ENCODE measurements around the gene ATP2B1.

ATP2B1 gene

DNA sequence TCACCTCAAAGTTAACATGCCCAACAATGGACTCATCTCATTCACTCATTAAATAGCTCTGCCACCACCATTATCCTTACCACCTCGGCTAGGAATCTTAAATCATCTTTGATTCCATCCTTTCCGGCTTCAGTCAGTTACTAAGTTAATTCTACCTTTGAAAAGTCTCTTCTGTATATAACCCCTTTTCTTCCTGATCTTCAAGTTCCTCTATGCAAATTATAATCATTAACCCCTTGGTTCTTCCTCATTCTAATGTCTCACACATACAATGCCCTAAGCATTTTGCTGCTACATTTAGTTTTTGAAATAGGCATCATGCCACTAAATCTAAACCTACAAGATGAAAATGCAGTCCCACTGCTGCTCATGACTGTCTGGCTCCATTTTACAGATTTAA lies 51.6 kb downstream of the ATP2B1 start:
- no peak overlapping the region for H3K27ac ChIP-seq
- no peak for TF ChIP-seq ZFX (IDR thresholded peaks at IDR 0.05; ENCODE audit: borderline replicate concordance)
- TF ChIP-seq, protein P1, sequence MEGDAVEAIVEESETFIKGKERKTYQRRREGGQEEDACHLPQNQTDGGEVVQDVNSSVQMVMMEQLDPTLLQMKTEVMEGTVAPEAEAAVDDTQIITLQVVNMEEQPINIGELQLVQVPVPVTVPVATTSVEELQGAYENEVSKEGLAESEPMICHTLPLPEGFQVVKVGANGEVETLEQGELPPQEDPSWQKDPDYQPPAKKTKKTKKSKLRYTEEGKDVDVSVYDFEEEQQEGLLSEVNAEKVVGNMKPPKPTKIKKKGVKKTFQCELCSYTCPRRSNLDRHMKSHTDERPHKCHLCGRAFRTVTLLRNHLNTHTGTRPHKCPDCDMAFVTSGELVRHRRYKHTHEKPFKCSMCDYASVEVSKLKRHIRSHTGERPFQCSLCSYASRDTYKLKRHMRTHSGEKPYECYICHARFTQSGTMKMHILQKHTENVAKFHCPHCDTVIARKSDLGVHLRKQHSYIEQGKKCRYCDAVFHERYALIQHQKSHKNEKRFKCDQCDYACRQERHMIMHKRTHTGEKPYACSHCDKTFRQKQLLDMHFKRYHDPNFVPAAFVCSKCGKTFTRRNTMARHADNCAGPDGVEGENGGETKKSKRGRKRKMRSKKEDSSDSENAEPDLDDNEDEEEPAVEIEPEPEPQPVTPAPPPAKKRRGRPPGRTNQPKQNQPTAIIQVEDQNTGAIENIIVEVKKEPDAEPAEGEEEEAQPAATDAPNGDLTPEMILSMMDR (IDR thresholded peaks at IDR 0.05): no peak

DNA sequence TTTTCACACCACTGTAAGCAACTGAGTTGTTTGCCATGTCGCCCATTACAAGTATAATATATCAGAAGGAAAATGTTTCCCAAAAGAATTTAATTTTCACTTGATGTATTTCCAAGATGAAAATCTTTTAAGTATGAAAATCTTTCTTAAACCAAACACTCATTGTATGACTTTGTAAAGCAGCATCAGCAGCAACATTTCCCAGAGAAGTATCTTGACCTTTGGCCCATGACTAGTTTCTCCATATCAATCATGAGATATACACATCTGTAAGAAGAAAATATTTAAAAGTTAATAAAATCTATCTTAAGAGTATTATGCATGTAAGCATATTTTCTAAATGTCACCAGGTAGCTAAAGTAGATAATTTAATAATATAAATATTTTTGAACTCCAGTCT lies 52.8 kb downstream of the ATP2B1 start:
- TF ChIP-seq ZFX (IDR thresholded peaks at IDR 0.05; ENCODE audit: borderline replicate concordance): no peak
- TF ChIP-seq, protein P1 (IDR thresholded peaks at IDR 0.05): no peak

DNA sequence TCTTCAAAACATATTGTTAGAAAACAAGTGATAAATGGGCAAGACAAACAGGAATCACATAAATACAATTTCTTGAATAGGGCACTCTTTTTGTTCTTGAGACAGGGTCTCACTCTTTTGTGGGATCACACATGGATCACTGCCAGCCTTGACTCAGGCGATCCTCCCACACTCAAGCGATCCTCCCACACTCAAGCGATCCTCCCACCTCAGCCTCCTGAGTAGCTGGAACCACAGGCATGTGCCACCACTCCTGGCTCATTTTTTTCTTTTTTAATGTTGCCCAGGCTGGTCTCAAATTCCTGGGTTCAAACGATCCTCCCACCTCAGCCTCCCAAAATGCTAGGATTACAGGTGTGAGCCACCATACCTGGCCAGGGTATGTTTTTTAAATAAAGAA lies 57.4 kb downstream of the ATP2B1 start:
- no peak overlapping the region for H3K27ac ChIP-seq
- TF ChIP-seq, protein P1 (IDR thresholded peaks at IDR 0.05): no peak
- no peak for TF ChIP-seq ZFX (IDR thresholded peaks at IDR 0.05; ENCODE audit: borderline replicate concordance)

More for the DNA sequence above, 52.8 kb downstream of the ATP2B1 start:
- H3K27ac ChIP-seq: no peak overlapping the region

DNA sequence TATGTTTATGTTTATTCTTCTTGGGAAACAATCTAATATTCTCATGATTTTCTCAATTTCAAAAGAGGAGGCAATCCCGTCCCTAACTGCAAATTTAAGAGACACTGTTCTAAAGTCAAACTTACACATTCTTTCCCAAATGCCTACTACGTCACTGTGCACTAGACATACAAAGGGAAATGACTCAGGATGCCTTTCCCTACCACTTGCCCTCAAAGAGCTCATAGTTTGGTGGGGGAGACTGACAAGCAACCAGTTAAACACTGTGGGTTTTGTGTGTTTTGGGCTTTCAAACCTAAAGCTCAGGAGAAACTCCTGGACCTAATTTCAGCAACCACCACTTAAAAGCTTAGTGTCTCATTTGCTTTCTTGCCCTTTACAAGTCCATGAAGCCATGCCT lies 58.4 kb downstream of the ATP2B1 start:
- TF ChIP-seq, protein P1 (IDR thresholded peaks at IDR 0.05): no peak
- TF ChIP-seq ZFX (IDR thresholded peaks at IDR 0.05; ENCODE audit: borderline replicate concordance): no peak
- no peak overlapping the region for H3K27ac ChIP-seq

DNA sequence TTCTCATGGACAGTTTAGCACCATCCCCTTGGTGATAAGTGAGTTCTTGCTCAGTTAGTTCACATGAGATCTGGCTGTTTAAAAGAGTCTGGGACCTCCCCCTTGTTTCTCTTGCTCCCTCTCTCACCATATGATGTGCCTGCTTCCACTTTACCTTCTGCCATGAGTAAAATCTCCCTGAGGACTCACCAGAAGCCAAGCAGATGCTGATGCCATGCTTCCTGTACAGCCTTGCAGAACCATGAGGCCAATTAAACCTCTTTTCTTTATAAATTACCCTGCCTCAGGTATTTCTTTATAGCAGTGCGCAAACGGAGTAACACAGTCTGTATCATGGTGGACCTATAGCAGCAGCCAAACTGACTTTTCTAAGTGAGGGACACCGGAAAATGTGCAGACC lies 58.8 kb downstream of the ATP2B1 start:
- TF ChIP-seq, protein P1 (IDR thresholded peaks at IDR 0.05): no peak
- no peak for TF ChIP-seq ZFX (IDR thresholded peaks at IDR 0.05; ENCODE audit: borderline replicate concordance)
- H3K27ac ChIP-seq: no peak overlapping the region

DNA sequence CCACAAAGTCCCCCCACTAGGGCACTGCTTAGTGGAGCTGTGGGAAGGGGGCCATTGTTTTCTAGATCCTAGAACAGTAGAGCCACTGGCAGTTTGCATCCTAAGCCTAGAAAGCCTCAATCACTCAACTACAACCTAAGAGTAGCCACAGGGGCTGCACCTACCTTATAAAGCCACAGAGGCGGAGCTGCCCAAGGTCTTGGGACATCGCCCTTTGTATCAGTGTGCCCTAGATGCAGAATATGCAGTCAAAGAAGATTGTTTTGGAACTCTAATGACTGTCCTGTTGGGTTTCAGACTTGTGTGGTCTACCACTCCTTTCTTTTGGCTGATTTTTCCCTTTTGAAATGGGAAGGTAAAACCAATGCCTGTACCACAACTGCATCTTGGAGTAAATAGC lies 59.5 kb downstream of the ATP2B1 start:
- no peak overlapping the region for H3K27ac ChIP-seq
- TF ChIP-seq, protein P1 (IDR thresholded peaks at IDR 0.05): no peak
- TF ChIP-seq ZFX (IDR thresholded peaks at IDR 0.05; ENCODE audit: borderline replicate concordance): no peak

DNA sequence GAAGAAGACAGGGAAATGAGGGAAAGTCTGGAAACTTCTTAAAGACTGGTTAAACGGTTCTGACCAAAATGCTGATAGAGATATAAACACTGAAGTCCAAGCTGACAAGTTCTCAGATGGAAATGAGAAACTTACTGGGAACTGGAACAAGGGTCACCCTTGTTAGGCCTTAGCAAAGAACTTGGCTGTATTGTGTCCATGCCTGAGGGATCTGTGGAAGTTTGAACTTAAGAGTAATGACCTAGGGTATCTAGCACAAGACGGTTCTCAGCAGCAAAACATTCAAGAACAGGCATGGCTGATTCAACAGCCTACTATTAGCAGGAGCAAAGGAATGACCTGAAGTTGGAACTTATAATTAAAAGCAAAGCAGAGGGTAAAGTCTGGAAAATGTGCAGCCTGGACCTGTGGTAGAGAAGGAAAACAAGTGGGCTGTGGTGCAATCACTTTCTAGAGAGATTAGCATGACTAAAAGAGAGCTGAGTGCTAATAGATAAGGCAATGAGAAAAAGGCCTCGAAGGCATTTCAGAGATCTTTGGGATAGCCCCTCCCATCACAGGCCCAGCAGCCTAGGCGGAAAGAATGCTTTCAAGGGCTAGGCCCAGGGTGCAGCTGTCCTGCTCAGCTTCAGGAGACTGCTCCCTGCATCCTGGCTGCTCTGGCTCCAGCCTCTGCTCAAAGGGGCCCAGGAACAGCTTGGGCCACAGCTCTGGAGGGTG lies 60.3 kb downstream of the ATP2B1 start:
- no peak overlapping the region for H3K27ac ChIP-seq
- TF ChIP-seq ZFX (IDR thresholded peaks at IDR 0.05; ENCODE audit: borderline replicate concordance): no peak
- TF ChIP-seq, protein P1 (IDR thresholded peaks at IDR 0.05): no peak
